Type B pancreatic cell (in vitro differentiated cells): ENCODE data around the gene DDB1. TPM values are rescaled to one million over a fixed set of nuclear protein-coding genes. Genes with fewer than 3 reads are reported as not detected.

ENCODE experiments used
- DNase-seq: peaks from one replicate; pipeline ENCODE4 v3.0.0; 2021; ENCODE audit warnings: mixed read lengths; ENCODE audit not compliant: unreplicated experiment; ENCODE audit errors: extremely low spot score
- H3K27ac Mint-ChIP-seq: 2 replicates; pipeline ENCODE4 v1.8.0; 2021; ENCODE audit warnings: mild to moderate bottlenecking, mixed read lengths
- H3K27me3 Mint-ChIP-seq: 2 replicates; pipeline ENCODE4 v1.8.0; 2021; ENCODE audit warnings: mixed read lengths
- H3K36me3 Mint-ChIP-seq: 2 replicates; pipeline ENCODE4 v1.8.0; 2021; ENCODE audit warnings: mixed read lengths
- H3K4me1 Mint-ChIP-seq: one replicate; pipeline ENCODE4 v1.8.0; 2021; ENCODE audit warnings: mixed read lengths; ENCODE audit not compliant: unreplicated experiment
- H3K4me3 Mint-ChIP-seq: 2 replicates; pipeline ENCODE4 v1.8.0; 2021; ENCODE audit warnings: mild to moderate bottlenecking, mixed read lengths
- H3K9me3 Mint-ChIP-seq: 2 replicates; pipeline ENCODE4 v1.8.0; 2021; ENCODE audit warnings: mixed read lengths
- CTCF ChIP-seq: fragments of 200-600 bp; sonication (generic); conservative IDR thresholded peaks from 2 replicates; pipeline ENCODE4 v1.5.0; 2021; ENCODE audit warnings: antibody characterized with exemption, mild to moderate bottlenecking
- total RNA-seq: library from RNA; stranded (reverse); gene quantifications from 2 replicates; pipeline ENCODE4 v1.2.1, GENCODE V29; 2021; ENCODE audit warnings: low replicate concordance

DDB1 gene
- total RNA-seq, 1 donor from 2014 or later, result 279 TPM

GRCh38 chr11:61293867-61294716, 38.8 kb downstream of the DDB1 start:
- Mint-ChIP-seq H3K4me1 (peaks cover 24% of the 10 kb centered on the region), H3K9me3 (no peaks in the 10 kb centered on the region), H3K27ac (peak overlapping the region; percentile 84), H3K36me3 (peaks cover 18% of the 10 kb centered on the region), H3K27me3 (peaks cover 17% of the 10 kb centered on the region), H3K4me3 (peak overlapping the region; percentile 90)
- peak; percentile 75 for DNase-seq
- no peak for TF ChIP-seq CTCF

- Mint-ChIP-seq H3K4me3 (peak overlapping the region; percentile 74), H3K27me3 (peaks cover 17% of the 10 kb centered on the region), H3K36me3 (peaks cover 8% of the 10 kb centered on the region), H3K4me1 (peaks cover 15% of the 10 kb centered on the region), H3K27ac (no peak overlapping the region), H3K9me3 (no peaks in the 10 kb centered on the region)
- no peak for DNase-seq
- no peak for TF ChIP-seq CTCF
Observed at GRCh38 chr11:61292356-61292755, 40.5 kb downstream of the DDB1 start.

GRCh38 chr11:61290905-61291690, 41.8 kb downstream of the DDB1 start:
- no peak for TF ChIP-seq CTCF
- H3K4me1 Mint-ChIP-seq, result peaks cover 10% of the 10 kb centered on the region
- peaks cover 5% of the 10 kb centered on the region for H3K36me3 Mint-ChIP-seq
- DNase-seq, result no peak
- no peak overlapping the region for H3K27ac Mint-ChIP-seq
- H3K4me3 Mint-ChIP-seq, result no peak overlapping the region
- H3K27me3 Mint-ChIP-seq, result peaks cover 16% of the 10 kb centered on the region
- no peaks in the 10 kb centered on the region for H3K9me3 Mint-ChIP-seq

- H3K27ac Mint-ChIP-seq, result no peak overlapping the region
- H3K4me3 Mint-ChIP-seq, result no peak overlapping the region
- TF ChIP-seq CTCF, result no peak
- DNase-seq, result no peak
- no peaks in the 10 kb centered on the region for H3K4me1 Mint-ChIP-seq
- peaks cover 3% of the 10 kb centered on the region for H3K27me3 Mint-ChIP-seq
- peaks cover 21% of the 10 kb centered on the region for H3K36me3 Mint-ChIP-seq
- no peaks in the 10 kb centered on the region for H3K9me3 Mint-ChIP-seq
Observed at GRCh38 chr11:61287338-61287977, 45.4 kb downstream of the DDB1 start.

- no peaks in the 10 kb centered on the region for H3K9me3 Mint-ChIP-seq
- H3K4me3 Mint-ChIP-seq, result no peak overlapping the region
- H3K27ac Mint-ChIP-seq, result no peak overlapping the region
- no peak for DNase-seq
- peaks cover 24% of the 10 kb centered on the region for H3K36me3 Mint-ChIP-seq
- TF ChIP-seq CTCF, result no peak
- H3K4me1 Mint-ChIP-seq, result no peaks in the 10 kb centered on the region
- H3K27me3 Mint-ChIP-seq, result no peaks in the 10 kb centered on the region
Observed at GRCh38 chr11:61283613-61284012, 49.3 kb downstream of the DDB1 start.
